Smooth muscle cell (in vitro differentiated cells): ENCODE data around the gene RIMS1. TPM values are rescaled to one million over a fixed set of nuclear protein-coding genes. Genes with fewer than 3 reads are reported as not detected.
"Not testable (repeated sequence)": the region's sequence is repeated elsewhere in the genome, so short reads cannot be mapped to it uniquely, and the experiment has no call there.

Source experiments
- DNase-seq: peaks from one replicate; lab custom pipeline; 2025; ENCODE audit not compliant: unreplicated experiment; lab: John Stamatoyannopoulos, UW
- H2AFZ ChIP-seq: fragments of 200-600 bp; sonication (generic); 2 replicates; pipeline ENCODE4 v1.6.0; 2016; ENCODE audit warnings: antibody characterized with exemption, low read depth, mild to moderate bottlenecking
- H3F3A ChIP-seq: fragments of 200-600 bp; sonication (generic); 2 replicates; pipeline ENCODE4 v1.6.0; 2017; ENCODE audit warnings: antibody characterized with exemption, low read depth
- H3K27ac ChIP-seq: fragments of 200-600 bp; sonication (generic); 2 replicates; pipeline ENCODE4 v1.5.1; 2016; ENCODE audit warnings: low read depth, mild to moderate bottlenecking
- H3K27me3 ChIP-seq: fragments of 200-600 bp; sonication (generic); 2 replicates; pipeline ENCODE4 v1.6.1; 2016; ENCODE audit warnings: low read depth, mild to moderate bottlenecking
- H3K36me3 ChIP-seq: fragments of 200-600 bp; sonication (generic); 2 replicates; pipeline ENCODE4 v1.5.1; 2016; ENCODE audit warnings: low read depth
- H3K4me1 ChIP-seq: fragments of 200-600 bp; sonication (generic); 2 replicates; pipeline ENCODE4 v1.5.1; 2016; ENCODE audit warnings: low read depth
- H3K4me2 ChIP-seq: fragments of 200-600 bp; sonication (generic); 2 replicates; pipeline ENCODE4 v1.6.0; 2016; ENCODE audit warnings: mild to moderate bottlenecking
- H3K4me3 ChIP-seq: fragments of 200-600 bp; sonication (generic); 2 replicates; pipeline ENCODE4 v1.5.1; 2016; ENCODE audit warnings: mild to moderate bottlenecking
- H3K79me2 ChIP-seq: fragments of 200-600 bp; sonication (generic); 2 replicates; pipeline ENCODE4 v1.6.0; 2016; ENCODE audit warnings: low read depth, mild to moderate bottlenecking
- H3K9ac ChIP-seq: fragments of 200-600 bp; sonication (generic); 2 replicates; pipeline ENCODE4 v1.6.0; 2016; ENCODE audit warnings: low read depth
- H3K9me3 ChIP-seq: fragments of 200-600 bp; sonication (generic); replicated peaks from 2 replicates; pipeline ENCODE4 v1.5.1; 2016; ENCODE audit warnings: low read depth
- H4K20me1 ChIP-seq: fragments of 200-600 bp; sonication (generic); 2 replicates; pipeline ENCODE4 v1.6.0; 2016; ENCODE audit warnings: low read depth
- CTCF ChIP-seq: fragments of 200-600 bp; sonication (generic); IDR thresholded peaks from 2 replicates; pipeline ENCODE4 v1.5.1; 2017; ENCODE audit warnings: borderline replicate concordance, mild to moderate bottlenecking, antibody characterized with exemption; ENCODE audit not compliant: insufficient read depth, poor library complexity, severe bottlenecking
- WGBS: methylation state at CpG from one replicate; pipeline ENCODE4 v1.1.7; 2016; ENCODE audit warnings: low lambda C conversion rate; 5-methylcytosine and 5-hydroxymethylcytosine counted together
- polyA plus RNA-seq: library from polyadenylated mRNA; unstranded; fragments of >200 nt; fragmentation: Nextera tagmentation; extraction: Ambion mirVana; gene quantifications from 2 replicates; pipeline ENCODE4 v1.2.1, GENCODE V29; 2016
- total RNA-seq: library from RNA; depleted of rRNA; stranded (reverse); fragments of >200 nt; gene quantifications from 2 replicates; pipeline ENCODE4 v1.2.3, GENCODE V29; 2014

RIMS1 gene
- total and polyA plus RNA-seq, 2 experiments from 2014 or later: 0.73 to 2.2 TPM

GRCh38 chr6:71997341-71997740 lies 111.0 kb downstream of the RIMS1 start:
- Histone ChIP-seq H3K9me3 (no peaks in the 10 kb centered on the region), H3K4me2 (no peak overlapping the region), H4K20me1 (no peaks in the 10 kb centered on the region), H3K36me3 (no peaks in the 10 kb centered on the region), H3K4me3 (no peak overlapping the region), H3F3A (no peaks in the 10 kb centered on the region), H3K4me1 (no peaks in the 10 kb centered on the region), H3K79me2 (no peaks in the 10 kb centered on the region), H2AFZ (no peak overlapping the region), H3K27ac (no peak overlapping the region), H3K27me3 (no peaks in the 10 kb centered on the region), H3K9ac (no peak overlapping the region)
- TF ChIP-seq CTCF: no peak
- no peak for DNase-seq
- WGBS: 90% methylated on average over 1 of the region's 1 CpG

- TF ChIP-seq CTCF: no peak
- Histone ChIP-seq H3K4me1 (no peaks in the 10 kb centered on the region), H3K27me3 (no peaks in the 10 kb centered on the region), H3K27ac (no peak overlapping the region), H3K4me2 (no peak overlapping the region), H3K9me3 (no peaks in the 10 kb centered on the region), H3F3A (no peaks in the 10 kb centered on the region), H3K9ac (no peak overlapping the region), H3K36me3 (no peaks in the 10 kb centered on the region), H4K20me1 (no peaks in the 10 kb centered on the region), H2AFZ (no peak overlapping the region), H3K4me3 (no peak overlapping the region), H3K79me2 (no peaks in the 10 kb centered on the region)
- DNase-seq: no peak
- WGBS: 89% methylated on average over 4 of the region's 4 CpGs
Measured at GRCh38 chr6:72002415-72002814, 116.1 kb downstream of the RIMS1 start.

- not testable (repeated sequence) for H3K9me3 ChIP-seq, H4K20me1 ChIP-seq, H3K27ac ChIP-seq, H3K4me3 ChIP-seq, H3K36me3 ChIP-seq, H3K9ac ChIP-seq, H3K4me2 ChIP-seq, H3K79me2 ChIP-seq, H2AFZ ChIP-seq, H3F3A ChIP-seq, H3K27me3 ChIP-seq, DNase-seq, H3K4me1 ChIP-seq
- 89% methylated on average over 9 of the region's 9 CpGs for WGBS
Measured at GRCh38 chr6:72006591-72006990, 120.2 kb downstream of the RIMS1 start.

GRCh38 chr6:72022830-72023229 lies 136.5 kb downstream of the RIMS1 start:
- H3K9ac ChIP-seq: no peak overlapping the region
- WGBS: 76% methylated on average over 1 of the region's 1 CpG
- no peaks in the 10 kb centered on the region for H3K27me3 ChIP-seq
- no peaks in the 10 kb centered on the region for H3K9me3 ChIP-seq
- H4K20me1 ChIP-seq: no peaks in the 10 kb centered on the region
- no peaks in the 10 kb centered on the region for H3F3A ChIP-seq
- H3K79me2 ChIP-seq: no peaks in the 10 kb centered on the region
- no peak for DNase-seq
- no peaks in the 10 kb centered on the region for H3K36me3 ChIP-seq
- TF ChIP-seq CTCF: no peak
- H3K4me1 ChIP-seq: no peaks in the 10 kb centered on the region
- H2AFZ ChIP-seq: no peak overlapping the region
- no peak overlapping the region for H3K27ac ChIP-seq
- H3K4me3 ChIP-seq: no peak overlapping the region
- no peak overlapping the region for H3K4me2 ChIP-seq
